SKM-1 (cell line): ENCODE data around the gene DPYD.

Source experiments
- DNase-seq: peaks from one replicate; lab custom pipeline; 2025; ENCODE audit not compliant: unreplicated experiment; lab: John Stamatoyannopoulos, UW

The DPYD gene

GRCh38 chr1:97920832-97921571 lies at the start of gene DPYD:
Gene DPYD (minus strand): TSS chr1:97921034. CDS start chr1:97920922, 112 bp downstream.
- DNase-seq: peak; percentile 47

GRCh38 chr1:97960470-97960869 lies 39.6 kb upstream of the DPYD start:
- DNase-seq: no peak

- no peak for DNase-seq
Measured at GRCh38 chr1:97947695-97948094, 26.9 kb upstream of the DPYD start.

GRCh38 chr1:97943354-97943753 lies 22.5 kb upstream of the DPYD start:
- DNase-seq: no peak

GRCh38 chr1:97942161-97943123 lies 21.6 kb upstream of the DPYD start:
- DNase-seq: no peak

GRCh38 chr1:97938285-97938642 lies 17.4 kb upstream of the DPYD start:
- peak; percentile 6 for DNase-seq

- DNase-seq: no peak
Measured at GRCh38 chr1:97936976-97937375, 16.1 kb upstream of the DPYD start.

- DNase-seq: no peak
Measured at GRCh38 chr1:97934491-97934890, 13.7 kb upstream of the DPYD start.

GRCh38 chr1:97929874-97930851 lies 9.3 kb upstream of the DPYD start:
- no peak for DNase-seq

- DNase-seq: no peak
Measured at GRCh38 chr1:97926017-97926708, 5.3 kb upstream of the DPYD start.

- no peak for DNase-seq
Measured at GRCh38 chr1:97925151-97925550, 4.3 kb upstream of the DPYD start.

GRCh38 chr1:97923811-97924210 lies 3.0 kb upstream of the DPYD start:
- DNase-seq: no peak

- DNase-seq: no peak
Measured at GRCh38 chr1:97920276-97920831, 480 bp downstream of the DPYD start.

- DNase-seq: no peak
Measured at GRCh38 chr1:97919585-97920261, 1.1 kb downstream of the DPYD start.

- DNase-seq: no peak
Measured at GRCh38 chr1:97918961-97919360, 1.9 kb downstream of the DPYD start.

- no peak for DNase-seq
Measured at GRCh38 chr1:97913506-97914139, 7.2 kb downstream of the DPYD start.

- DNase-seq: no peak
Measured at GRCh38 chr1:97911266-97912215, 9.3 kb downstream of the DPYD start.

GRCh38 chr1:97909266-97909665 lies 11.6 kb downstream of the DPYD start:
- DNase-seq: no peak
